SU-DHL-6 (cell line): ENCODE measurements around the gene TAF10.

Source experiments
- H2AFZ ChIP-seq: fragments of 200-600 bp; sonication (generic); 2 replicates; pipeline ENCODE4 v1.6.1; 2014; ENCODE audit warnings: low read depth, mild to moderate bottlenecking, moderate library complexity, mixed read lengths, antibody characterized with exemption, low read length; ENCODE audit not compliant: severe bottlenecking
- H3F3A ChIP-seq: fragments of 200-600 bp; shearing (Covaris generic); 2 replicates; pipeline ENCODE4 v1.6.0; 2016; ENCODE audit warnings: antibody characterized with exemption, mild to moderate bottlenecking; ENCODE audit not compliant: insufficient read depth
- H3K27ac ChIP-seq: fragments of 200-600 bp; sonication (generic); 2 replicates; pipeline ENCODE4 v1.5.1; 2016; ENCODE audit warnings: low read depth, mild to moderate bottlenecking, low read length, moderate library complexity, mixed read lengths
- H3K27me3 ChIP-seq: fragments of 200-600 bp; sonication (generic), shearing (Covaris generic); 2 replicates; pipeline ENCODE4 v1.6.0; 2014; ENCODE audit warnings: mild to moderate bottlenecking, low read length
- H3K36me3 ChIP-seq: fragments of 200-600 bp; sonication (generic); 2 replicates; pipeline ENCODE4 v1.6.1; 2014; ENCODE audit warnings: mild to moderate bottlenecking, low read length, mixed read lengths
- H3K4me2 ChIP-seq: fragments of 300-600, 200-600 bp; shearing (Covaris generic), sonication (generic); 2 replicates; pipeline ENCODE4 v1.6.0; 2014; ENCODE audit warnings: low read length, low read depth, mild to moderate bottlenecking; ENCODE audit not compliant: poor library complexity, severe bottlenecking
- H3K4me3 ChIP-seq: fragments of 200-600 bp; sonication (generic); 2 replicates; pipeline ENCODE4 v1.5.1; 2014; ENCODE audit warnings: antibody characterized with exemption, low read length, mild to moderate bottlenecking, mixed read lengths; ENCODE audit not compliant: insufficient read depth, poor library complexity, severe bottlenecking
- H3K79me2 ChIP-seq: fragments of 200-600 bp; sonication (generic); 2 replicates; pipeline ENCODE4 v1.6.1; 2014; ENCODE audit warnings: mild to moderate bottlenecking, low read length, moderate library complexity; ENCODE audit not compliant: insufficient read depth
- H3K9ac ChIP-seq: fragments of 200-600 bp; sonication (generic); 2 replicates; pipeline ENCODE4 v1.7.0; 2014; ENCODE audit warnings: mild to moderate bottlenecking, low read length
- H3K9me2 ChIP-seq: fragments of 200-600 bp; sonication (generic); replicated peaks from 2 replicates; pipeline ENCODE4 v1.6.1; 2014; ENCODE audit warnings: low read length; ENCODE audit not compliant: insufficient read depth
- H3K9me3 ChIP-seq: fragments of 200-600 bp; sonication (generic); 2 replicates; pipeline ENCODE4 v1.6.1; 2014; ENCODE audit warnings: low read length, mixed read lengths; ENCODE audit not compliant: insufficient read depth
- H4K20me1 ChIP-seq: fragments of 200-600 bp; sonication (generic); 2 replicates; pipeline ENCODE4 v1.6.1; 2014; ENCODE audit warnings: low read depth, mild to moderate bottlenecking, antibody characterized with exemption, low read length, moderate library complexity, mixed read lengths
- CTCF ChIP-seq: fragments of 200-600 bp; sonication (generic); IDR thresholded peaks from one replicate; pipeline ENCODE4 v1.5.1; 2017; ENCODE audit warnings: antibody characterized with exemption, mild to moderate bottlenecking, low read length, moderate library complexity; ENCODE audit not compliant: insufficient read depth, poor library complexity, severe bottlenecking
- EZH2phosphoT487 ChIP-seq: fragments of 200-600 bp; sonication (generic), shearing (Covaris generic); conservative IDR thresholded peaks from 2 replicates; pipeline ENCODE4 v1.6.1; 2018; ENCODE audit warnings: mild to moderate bottlenecking, antibody characterized with exemption, low read length, moderate library complexity, mixed read lengths

The TAF10 gene

GRCh38 chr11:6615882-6616585, 4.0 kb upstream of the TAF10 start:
- no peak overlapping the region for H3K4me2 ChIP-seq
- H3K9me2 ChIP-seq, result no peaks in the 10 kb centered on the region
- no peak overlapping the region for H2AFZ ChIP-seq
- no peak overlapping the region for H3K4me3 ChIP-seq
- no peak overlapping the region for H3K27ac ChIP-seq
- H3F3A ChIP-seq, result peaks cover 11% of the 10 kb centered on the region
- no peaks in the 10 kb centered on the region for H4K20me1 ChIP-seq
- TF ChIP-seq CTCF, result no peak
- no peak for TF ChIP-seq EZH2phosphoT487
- H3K27me3 ChIP-seq, result no peaks in the 10 kb centered on the region
- H3K9ac ChIP-seq, result no peak overlapping the region
- H3K79me2 ChIP-seq, result peaks cover 17% of the 10 kb centered on the region
- H3K36me3 ChIP-seq, result no peaks in the 10 kb centered on the region
- no peaks in the 10 kb centered on the region for H3K9me3 ChIP-seq

GRCh38 chr11:6615046-6615445, 3.0 kb upstream of the TAF10 start:
- no peaks in the 10 kb centered on the region for H4K20me1 ChIP-seq
- no peaks in the 10 kb centered on the region for H3K36me3 ChIP-seq
- H3K4me2 ChIP-seq, result no peak overlapping the region
- H3K9me2 ChIP-seq, result no peaks in the 10 kb centered on the region
- H3K9me3 ChIP-seq, result no peaks in the 10 kb centered on the region
- H2AFZ ChIP-seq, result no peak overlapping the region
- peaks cover 11% of the 10 kb centered on the region for H3F3A ChIP-seq
- no peak overlapping the region for H3K4me3 ChIP-seq
- peaks cover 18% of the 10 kb centered on the region for H3K79me2 ChIP-seq
- no peak overlapping the region for H3K27ac ChIP-seq
- H3K9ac ChIP-seq, result no peak overlapping the region
- TF ChIP-seq CTCF, result no peak
- TF ChIP-seq EZH2phosphoT487, result no peak
- H3K27me3 ChIP-seq, result no peaks in the 10 kb centered on the region

GRCh38 chr11:6614446-6614845, 2.4 kb upstream of the TAF10 start:
- H3K9ac ChIP-seq, result no peak overlapping the region
- no peaks in the 10 kb centered on the region for H3K36me3 ChIP-seq
- no peaks in the 10 kb centered on the region for H4K20me1 ChIP-seq
- TF ChIP-seq EZH2phosphoT487 (no peak), CTCF (no peak)
- no peaks in the 10 kb centered on the region for H3K9me3 ChIP-seq
- H3K79me2 ChIP-seq, result peaks cover 18% of the 10 kb centered on the region
- no peaks in the 10 kb centered on the region for H3K27me3 ChIP-seq
- H3K27ac ChIP-seq, result no peak overlapping the region
- H3K4me2 ChIP-seq, result no peak overlapping the region
- peaks cover 11% of the 10 kb centered on the region for H3F3A ChIP-seq
- H3K9me2 ChIP-seq, result no peaks in the 10 kb centered on the region
- no peak overlapping the region for H3K4me3 ChIP-seq
- no peak overlapping the region for H2AFZ ChIP-seq
